Gastroesophageal sphincter (tissue), 3 donors: ENCODE results near the gene NKAIN2.

Experiments
- EP300 ChIP-seq: sonication (generic); formaldehyde crosslinking; IDR thresholded peaks from one replicate; pipeline ENCODE4 v1.6.1; 2017; ENCODE audit warnings: antibody characterized with exemption, mild to moderate bottlenecking
- POLR2AphosphoS5 ChIP-seq: sonication (generic); formaldehyde crosslinking; IDR thresholded peaks from one replicate; pipeline ENCODE4 v1.6.1; 2017; ENCODE audit warnings: antibody characterized with exemption
- TF ChIP-seq, protein P1 (sequence below), 4 experiments: fragments of 200-600 bp in 2 of 4; fragments of 450-650 bp in 2 of 4; sonication (generic) in 1 of 4; IDR thresholded peaks; one replicate each; pipeline ENCODE4 v1.5.1; 2017 to 2019; ENCODE audit warnings: antibody characterized with exemption in 4 of 4, mild to moderate bottlenecking in 2 of 4, moderate library complexity in 2 of 4

GRCh38 chr6:124792386-124792785 lies 988.7 kb downstream of the NKAIN2 start:
- TF ChIP-seq, protein P1, sequence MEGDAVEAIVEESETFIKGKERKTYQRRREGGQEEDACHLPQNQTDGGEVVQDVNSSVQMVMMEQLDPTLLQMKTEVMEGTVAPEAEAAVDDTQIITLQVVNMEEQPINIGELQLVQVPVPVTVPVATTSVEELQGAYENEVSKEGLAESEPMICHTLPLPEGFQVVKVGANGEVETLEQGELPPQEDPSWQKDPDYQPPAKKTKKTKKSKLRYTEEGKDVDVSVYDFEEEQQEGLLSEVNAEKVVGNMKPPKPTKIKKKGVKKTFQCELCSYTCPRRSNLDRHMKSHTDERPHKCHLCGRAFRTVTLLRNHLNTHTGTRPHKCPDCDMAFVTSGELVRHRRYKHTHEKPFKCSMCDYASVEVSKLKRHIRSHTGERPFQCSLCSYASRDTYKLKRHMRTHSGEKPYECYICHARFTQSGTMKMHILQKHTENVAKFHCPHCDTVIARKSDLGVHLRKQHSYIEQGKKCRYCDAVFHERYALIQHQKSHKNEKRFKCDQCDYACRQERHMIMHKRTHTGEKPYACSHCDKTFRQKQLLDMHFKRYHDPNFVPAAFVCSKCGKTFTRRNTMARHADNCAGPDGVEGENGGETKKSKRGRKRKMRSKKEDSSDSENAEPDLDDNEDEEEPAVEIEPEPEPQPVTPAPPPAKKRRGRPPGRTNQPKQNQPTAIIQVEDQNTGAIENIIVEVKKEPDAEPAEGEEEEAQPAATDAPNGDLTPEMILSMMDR (IDR thresholded peaks at IDR 0.05): no peak
- TF ChIP-seq EP300 (no peak), POLR2AphosphoS5 (no peak)
